Activated gamma-delta T cell treated with anti-CD3 and anti-CD28 coated beads, Interleukin-2, amount 50 U/mL, for 16 hours (primary cell): ENCODE results near the gene METTL21A.

Experiments used
- DNase-seq: peaks from one replicate; pipeline ENCODE4 v3.0.0-alpha.2; 2020; ENCODE audit warnings: low read depth

Gene METTL21A

GRCh38 chr2:207624185-207625013 is 795 bp downstream of the METTL21A start:
- peak; percentile 53 for DNase-seq

- no peak for DNase-seq
Measured at GRCh38 chr2:207621501-207622039, 3.6 kb downstream of the METTL21A start.

DNA sequence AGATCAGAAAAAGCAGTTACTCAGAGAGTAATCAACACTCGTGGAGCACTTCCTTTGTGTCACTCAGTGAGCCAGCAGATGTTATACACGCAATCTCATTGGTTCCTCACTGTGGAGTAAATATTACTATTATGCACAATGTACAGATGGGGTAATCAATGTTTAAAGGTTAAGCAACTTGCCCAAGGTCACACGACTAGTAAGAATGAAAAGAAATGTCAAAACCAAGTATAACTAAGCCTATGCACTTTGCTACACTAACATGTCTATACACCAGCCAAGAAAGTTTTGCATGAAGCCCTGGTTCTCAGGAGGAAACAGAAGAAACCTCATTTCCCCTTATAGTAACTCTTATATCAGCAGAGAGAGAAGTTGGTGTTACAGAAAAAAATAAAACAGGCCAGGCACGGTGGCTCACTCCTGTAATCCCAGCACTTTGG is 5.4 kb downstream of the METTL21A start:
- DNase-seq = no peak

DNA sequence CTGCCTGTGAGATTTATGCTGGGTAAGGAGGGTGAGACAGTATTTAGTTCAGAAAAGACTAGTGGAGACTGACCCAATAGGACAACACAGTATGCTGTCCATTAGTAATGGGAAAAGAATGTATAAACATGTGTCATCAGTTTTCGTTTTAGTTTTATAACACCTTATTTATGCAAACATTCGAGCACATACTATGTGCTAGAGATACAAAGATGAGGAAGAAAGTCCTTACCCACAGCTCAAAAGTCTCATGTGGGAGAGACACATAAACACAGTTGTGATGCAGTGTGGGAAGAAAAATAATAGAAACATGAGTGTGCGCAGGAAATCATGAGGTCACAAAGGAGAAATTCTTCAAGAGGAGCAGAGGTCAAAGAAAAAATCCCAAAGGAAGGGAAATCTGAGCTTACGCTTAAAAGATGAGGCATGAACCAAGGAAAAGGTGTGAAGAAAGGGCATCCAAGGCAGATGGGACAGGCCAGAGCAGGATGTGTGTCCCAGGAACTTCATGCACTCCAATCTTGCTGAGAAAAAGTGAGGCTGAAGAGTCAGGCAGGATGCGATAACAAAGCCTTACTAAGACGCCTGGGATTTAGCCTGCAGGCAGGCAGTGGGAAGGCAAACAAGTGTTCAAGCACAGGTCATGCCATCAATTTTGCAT is 8.1 kb downstream of the METTL21A start:
- no peak for DNase-seq

DNA sequence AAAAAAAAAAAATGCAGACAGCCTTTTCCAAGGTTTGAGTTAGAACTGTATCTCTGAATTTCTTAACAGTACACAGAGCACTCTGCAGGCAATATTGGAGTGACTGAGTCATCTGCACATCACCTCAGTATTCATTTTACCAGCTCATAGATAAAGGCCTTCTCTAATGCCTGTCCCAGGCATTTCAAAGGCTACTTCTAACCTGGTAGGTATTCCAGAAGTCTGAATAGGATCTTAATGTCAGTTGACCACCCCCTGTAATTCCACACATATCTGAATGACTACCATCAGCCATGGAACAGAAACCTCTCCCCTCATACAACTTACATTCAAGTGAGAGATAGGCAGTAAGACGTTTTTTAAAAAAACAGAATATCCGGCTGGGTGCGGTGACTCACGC is 9.0 kb downstream of the METTL21A start:
- no peak for DNase-seq

DNA sequence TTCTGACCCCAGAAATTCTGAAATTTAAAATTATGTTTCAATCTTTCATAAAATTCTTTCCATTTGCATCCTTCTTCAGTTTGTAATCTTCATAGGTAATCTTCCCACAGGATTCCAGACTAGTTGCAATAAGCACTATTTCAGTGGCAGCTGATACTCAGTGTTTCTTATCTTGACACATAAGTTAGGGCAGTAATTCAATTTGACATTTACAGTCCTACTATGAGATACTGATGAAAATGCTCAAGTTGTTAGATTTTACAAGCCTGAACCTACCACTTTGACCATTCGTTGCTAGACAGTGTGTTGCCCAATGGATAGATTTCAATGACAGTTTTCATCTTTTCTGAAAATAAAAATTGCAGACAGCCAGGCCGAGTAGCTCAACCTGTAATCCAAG is 10.4 kb downstream of the METTL21A start:
- no peak for DNase-seq

- no peak for DNase-seq
Measured at GRCh38 chr2:207612714-207613113, 12.5 kb downstream of the METTL21A start.

GRCh38 chr2:207606829-207607228 is 18.4 kb downstream of the METTL21A start:
- DNase-seq = no peak

DNA sequence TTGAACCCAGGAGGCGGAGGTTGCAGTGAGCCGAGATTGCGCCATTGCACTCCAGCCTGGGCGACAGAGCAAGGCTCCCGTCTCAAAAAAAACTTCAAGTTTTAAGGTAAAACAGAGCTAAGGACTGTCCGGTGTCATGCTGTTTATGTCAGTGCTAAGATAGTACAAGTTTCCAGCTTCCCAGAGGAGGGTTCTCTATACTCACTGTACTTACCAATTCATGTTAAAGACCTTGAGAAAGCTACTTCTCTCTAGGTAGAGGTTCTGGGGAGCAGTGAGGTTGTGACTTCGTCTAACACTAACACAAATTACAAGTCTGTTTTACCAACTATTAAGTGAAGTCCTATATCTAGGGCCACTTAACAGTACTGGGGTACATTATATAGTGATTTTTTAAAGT is 18.8 kb downstream of the METTL21A start:
- DNase-seq = no peak

DNA sequence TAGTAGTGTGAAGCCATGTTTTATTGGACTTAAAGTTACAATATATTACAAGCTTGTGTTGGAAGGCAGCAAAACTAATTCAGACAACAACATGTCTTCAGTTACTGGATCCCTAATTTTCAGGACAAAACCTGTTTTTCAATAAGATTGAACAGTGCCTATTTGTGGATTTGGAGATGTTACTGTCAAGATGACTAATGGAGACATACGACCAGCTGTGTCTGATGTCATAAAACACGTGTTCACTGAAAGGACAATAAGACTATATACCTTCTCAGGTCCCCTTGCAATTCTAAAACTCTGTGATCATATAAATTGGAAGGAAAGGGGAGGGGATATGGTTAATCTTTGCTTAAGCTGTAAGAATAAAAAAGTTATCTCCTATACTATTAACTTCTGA is 21.7 kb downstream of the METTL21A start:
- DNase-seq = no peak

GRCh38 chr2:207601774-207602173 is 23.4 kb downstream of the METTL21A start:
- DNase-seq = no peak

GRCh38 chr2:207600231-207600630 is 25.0 kb downstream of the METTL21A start:
- no peak for DNase-seq

GRCh38 chr2:207599636-207600035 is 25.6 kb downstream of the METTL21A start:
- no peak for DNase-seq

DNA sequence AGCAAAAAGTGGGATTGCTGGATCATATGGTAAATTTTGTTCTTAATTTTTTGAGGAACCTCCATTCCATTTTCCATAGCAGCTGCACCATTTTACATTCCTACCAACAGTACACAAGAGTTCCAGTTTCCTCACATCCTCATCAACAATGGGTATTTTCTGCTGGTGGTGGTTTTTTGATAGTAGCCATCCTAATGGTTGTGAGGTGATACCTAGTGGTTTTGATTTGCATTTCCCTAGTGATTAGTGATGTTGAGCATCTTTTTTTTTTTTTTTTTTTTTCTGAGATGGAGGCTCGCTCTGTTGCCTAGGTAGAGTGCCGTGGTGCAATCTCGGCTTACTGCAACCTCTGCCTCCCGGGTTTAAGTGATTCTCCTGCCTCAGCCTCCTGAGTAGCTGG is 30.5 kb downstream of the METTL21A start:
- DNase-seq = no peak

- no peak for DNase-seq
Measured at GRCh38 chr2:207594264-207594663, 30.9 kb downstream of the METTL21A start.

DNA sequence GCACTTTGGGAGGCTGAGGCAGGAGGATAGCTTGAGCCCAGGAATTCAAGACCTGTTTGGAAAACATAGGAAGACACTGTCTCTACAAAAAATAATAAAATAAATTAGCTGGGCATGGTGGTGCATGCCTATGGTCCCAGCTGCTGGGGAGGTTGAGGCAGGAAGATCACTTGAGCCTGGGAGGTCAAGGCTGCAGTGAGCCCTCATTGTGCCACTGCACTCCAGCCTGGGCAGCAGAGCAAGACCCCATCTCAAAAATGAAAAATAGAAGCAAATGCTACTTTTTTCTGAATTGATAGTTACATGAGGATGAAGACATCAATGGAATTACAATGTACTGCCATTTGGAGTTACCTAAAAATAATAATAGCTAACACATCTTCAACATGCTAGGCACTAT is 31.9 kb downstream of the METTL21A start:
- DNase-seq = no peak

GRCh38 chr2:207589143-207589542 is 36.1 kb downstream of the METTL21A start:
- DNase-seq = no peak

- no peak for DNase-seq
Measured at GRCh38 chr2:207587305-207587704, 37.9 kb downstream of the METTL21A start.

DNA sequence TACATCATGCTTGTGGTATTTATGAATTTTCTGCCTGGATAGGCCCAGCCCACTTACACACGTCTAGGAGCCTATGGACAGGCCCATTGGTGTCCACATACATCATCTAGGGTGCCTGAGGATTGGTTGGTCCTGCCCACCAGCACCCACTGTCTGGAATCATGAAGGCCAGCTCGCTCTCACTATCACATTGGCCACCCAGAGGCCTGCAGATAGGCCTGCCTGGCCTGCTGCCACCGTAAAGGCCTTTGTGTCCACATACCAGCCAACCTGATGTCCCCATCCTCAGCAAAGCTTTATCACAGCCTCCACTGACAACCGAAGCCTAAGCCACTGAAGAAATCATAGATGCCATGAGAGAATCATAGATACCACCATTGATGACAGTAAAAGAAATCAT is 40.2 kb downstream of the METTL21A start:
- DNase-seq = no peak

GRCh38 chr2:207571370-207571769 is 53.8 kb downstream of the METTL21A start:
- DNase-seq = no peak

GRCh38 chr2:207567671-207568070 is 57.5 kb downstream of the METTL21A start:
- DNase-seq = no peak

DNA sequence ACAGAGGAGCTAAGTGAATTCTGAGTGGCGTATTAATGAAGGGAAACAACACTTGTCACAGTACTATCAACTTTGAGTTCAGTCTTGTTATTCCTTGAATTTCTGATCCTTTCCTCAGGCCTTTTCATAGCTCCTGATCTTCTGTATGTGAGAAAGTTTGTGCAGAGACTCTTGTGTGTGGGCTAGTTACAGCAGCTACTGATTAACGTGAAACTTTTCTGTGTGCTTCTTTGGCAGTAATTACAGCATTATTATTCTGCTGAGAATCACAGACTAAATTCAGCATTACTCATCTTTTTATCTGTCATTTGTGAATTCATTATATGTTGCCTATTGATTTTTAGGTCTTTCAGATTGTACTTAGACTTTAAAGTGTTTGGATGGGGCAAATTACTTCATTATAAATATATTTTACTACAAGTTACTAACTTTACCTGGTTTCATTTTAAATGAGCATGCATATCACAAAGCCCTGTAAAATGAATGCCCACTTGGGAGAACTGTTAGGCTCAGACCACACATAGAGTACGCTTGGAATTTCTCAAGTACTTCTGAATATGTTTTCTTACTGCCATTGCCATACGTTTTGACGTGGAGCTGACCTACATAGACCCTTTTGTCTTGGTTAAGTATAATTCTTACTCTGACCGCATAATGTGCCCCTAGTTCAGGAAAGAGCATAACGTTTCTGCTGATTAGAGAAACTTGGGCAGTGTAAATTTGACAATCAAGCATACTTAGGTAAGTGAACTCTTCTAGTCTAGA is 59.3 kb downstream of the METTL21A start:
- no peak for DNase-seq
